HG03025 (cell line): ENCODE results near the gene METTL13.
"Not testable (repeated sequence)": the region's sequence is repeated elsewhere in the genome, so short reads cannot be mapped to it uniquely, and the experiment has no call there.

Source experiments
- ATAC-seq: cut with Tn5 transposase; IDR thresholded peaks from one replicate; pipeline ENCODE4 v1.9.1; 2021; ENCODE audit warnings: mild to moderate bottlenecking, moderate library complexity; ENCODE audit not compliant: unreplicated experiment, low FRiP score

The METTL13 gene

GRCh38 chr1:171762143-171762563 lies 19.3 kb upstream of the METTL13 start:
- no peak for ATAC-seq

GRCh38 chr1:171763764-171764163 lies 17.7 kb upstream of the METTL13 start:
- ATAC-seq = no peak

GRCh38 chr1:171769171-171769570 lies 12.3 kb upstream of the METTL13 start:
- ATAC-seq = no peak

- no peak for ATAC-seq
These were observed 11.7 kb upstream of the METTL13 start for GRCh38 chr1:171769754-171770153.

- no peak for ATAC-seq
These were observed 9.1 kb upstream of the METTL13 start for GRCh38 chr1:171772312-171772711.

GRCh38 chr1:171780583-171781175 lies 781 bp upstream of the METTL13 start:
- ATAC-seq = no peak

- no peak for ATAC-seq
These were observed 2.5 kb downstream of the METTL13 start for GRCh38 chr1:171783816-171784530.

GRCh38 chr1:171784784-171785183 lies 3.3 kb downstream of the METTL13 start:
- ATAC-seq = no peak

- no peak for ATAC-seq
These were observed 4.3 kb downstream of the METTL13 start for GRCh38 chr1:171785766-171786165.

GRCh38 chr1:171786534-171786933 lies 5.1 kb downstream of the METTL13 start:
- ATAC-seq = no peak

GRCh38 chr1:171787686-171788480 lies 6.4 kb downstream of the METTL13 start:
- no peak for ATAC-seq

GRCh38 chr1:171788696-171789095 lies 7.2 kb downstream of the METTL13 start:
- no peak for ATAC-seq

- ATAC-seq = no peak
These were observed 8.9 kb downstream of the METTL13 start for GRCh38 chr1:171790318-171790717.

GRCh38 chr1:171792656-171793369 lies 11.4 kb downstream of the METTL13 start:
- ATAC-seq = no peak

- ATAC-seq = no peak
These were observed 12.2 kb downstream of the METTL13 start for GRCh38 chr1:171793636-171794035.

- ATAC-seq = no peak
These were observed 12.6 kb downstream of the METTL13 start for GRCh38 chr1:171794085-171794484.

- no peak for ATAC-seq
These were observed 15.1 kb downstream of the METTL13 start for GRCh38 chr1:171796592-171796991.

- no peak for ATAC-seq
These were observed 16.9 kb downstream of the METTL13 start for GRCh38 chr1:171798311-171798710.

GRCh38 chr1:171798765-171799164 lies 17.3 kb downstream of the METTL13 start:
- no peak for ATAC-seq

- ATAC-seq = no peak
These were observed 17.7 kb downstream of the METTL13 start for GRCh38 chr1:171799166-171799565.

- ATAC-seq = not testable (repeated sequence)
These were observed 18.2 kb downstream of the METTL13 start for GRCh38 chr1:171799698-171800097.
